ENCODE data around the gene ALG1.
A peak's percentile ranks its signal among the peaks of the same experiment; 100 is the strongest.
"Not testable (repeated sequence)": the region's sequence is repeated elsewhere in the genome, so short reads cannot be mapped to it uniquely, and the experiment has no call there.

ALG1 gene

GRCh38 chr16:5103296-5104032, 31.8 kb downstream of the ALG1 start:
- not testable (repeated sequence) for DNase-seq

DNA sequence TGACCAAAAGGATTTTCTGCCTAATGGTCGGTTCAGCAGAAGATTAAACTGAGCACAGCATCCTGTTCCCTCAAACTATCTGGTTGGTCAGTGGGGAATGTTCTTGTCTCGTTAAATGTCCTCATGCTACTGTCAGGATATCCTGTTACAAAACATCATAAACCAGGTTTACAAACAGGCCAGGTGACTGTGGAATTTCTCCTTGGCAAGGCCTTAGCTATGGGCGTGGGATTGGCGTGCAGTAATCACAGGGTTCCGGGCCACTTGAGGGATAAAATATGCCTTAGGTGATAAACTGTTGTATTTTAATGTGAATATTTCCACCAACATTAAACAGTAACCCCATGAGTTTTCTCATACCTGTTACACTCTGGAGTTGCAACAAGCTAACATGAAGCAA, 33.4 kb downstream of the ALG1 start:
- DNase-seq, result not testable (repeated sequence)

DNA sequence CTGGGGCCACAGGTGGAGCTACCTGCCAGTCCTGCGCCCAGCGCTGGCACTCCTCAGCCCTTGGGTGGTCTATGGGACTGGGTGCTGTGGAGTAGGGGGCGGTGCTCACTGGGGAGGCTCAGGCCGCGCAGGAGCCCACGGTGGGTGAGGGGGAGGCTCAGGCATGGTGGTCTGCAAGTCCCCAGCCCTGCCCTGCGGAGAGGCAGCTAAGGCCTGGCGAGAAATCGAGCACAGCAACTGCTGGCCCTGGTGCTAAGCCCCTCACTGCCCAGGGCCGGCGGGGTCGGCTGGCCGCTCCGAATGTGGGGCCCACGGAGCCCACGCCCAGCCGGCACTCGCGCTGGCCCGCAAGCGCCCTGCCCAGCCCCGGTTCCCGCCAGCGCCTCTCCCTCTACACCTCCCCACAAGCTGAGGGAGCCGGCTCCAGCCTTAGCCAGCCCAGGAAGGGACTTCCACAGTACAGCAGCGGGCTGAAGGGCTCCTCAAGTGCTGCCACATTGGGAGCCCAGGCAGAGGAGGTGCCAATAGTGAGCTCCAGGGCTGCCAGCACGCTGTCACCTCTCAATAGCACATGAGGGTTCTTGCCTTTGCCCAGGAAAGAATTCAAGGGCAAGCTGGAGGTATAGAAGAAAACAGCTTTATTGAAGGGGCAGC, 37.0 kb downstream of the ALG1 start:
- no peak for DNase-seq

- DNase-seq, result not testable (repeated sequence)
These were observed 39.3 kb downstream of the ALG1 start for GRCh38 chr16:5110933-5111332.

- not testable (repeated sequence) for DNase-seq
These were observed 45.2 kb downstream of the ALG1 start for GRCh38 chr16:5116780-5117295.

- DNase-seq, result peak; percentile 41
These were observed 45.9 kb downstream of the ALG1 start for GRCh38 chr16:5117300-5118087.

DNA sequence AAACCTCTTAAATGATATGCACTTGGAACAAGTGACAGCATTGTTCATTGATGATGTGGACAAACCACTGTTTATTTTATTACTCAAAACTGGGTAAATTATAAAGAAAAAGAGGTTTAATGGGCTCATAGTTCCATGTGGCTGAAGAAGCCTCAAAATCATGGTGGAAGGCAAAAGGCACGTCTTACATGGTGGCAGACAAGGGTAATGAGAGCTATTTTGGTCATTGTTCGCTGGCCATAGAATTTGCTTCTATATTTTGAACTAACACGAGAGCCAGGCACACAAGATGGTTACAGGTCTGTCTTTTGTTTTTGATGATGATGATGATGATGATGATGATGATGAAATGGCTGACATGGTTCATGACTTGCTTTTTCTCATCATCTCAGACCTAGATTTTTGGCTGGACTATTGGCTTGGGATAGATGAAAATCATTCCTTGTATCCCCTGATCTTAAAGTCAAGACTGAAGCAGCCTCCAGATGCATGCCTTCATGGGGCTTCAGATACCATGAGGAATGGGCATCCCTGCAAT, 59.9 kb downstream of the ALG1 start:
- DNase-seq, result not testable (repeated sequence)

DNA sequence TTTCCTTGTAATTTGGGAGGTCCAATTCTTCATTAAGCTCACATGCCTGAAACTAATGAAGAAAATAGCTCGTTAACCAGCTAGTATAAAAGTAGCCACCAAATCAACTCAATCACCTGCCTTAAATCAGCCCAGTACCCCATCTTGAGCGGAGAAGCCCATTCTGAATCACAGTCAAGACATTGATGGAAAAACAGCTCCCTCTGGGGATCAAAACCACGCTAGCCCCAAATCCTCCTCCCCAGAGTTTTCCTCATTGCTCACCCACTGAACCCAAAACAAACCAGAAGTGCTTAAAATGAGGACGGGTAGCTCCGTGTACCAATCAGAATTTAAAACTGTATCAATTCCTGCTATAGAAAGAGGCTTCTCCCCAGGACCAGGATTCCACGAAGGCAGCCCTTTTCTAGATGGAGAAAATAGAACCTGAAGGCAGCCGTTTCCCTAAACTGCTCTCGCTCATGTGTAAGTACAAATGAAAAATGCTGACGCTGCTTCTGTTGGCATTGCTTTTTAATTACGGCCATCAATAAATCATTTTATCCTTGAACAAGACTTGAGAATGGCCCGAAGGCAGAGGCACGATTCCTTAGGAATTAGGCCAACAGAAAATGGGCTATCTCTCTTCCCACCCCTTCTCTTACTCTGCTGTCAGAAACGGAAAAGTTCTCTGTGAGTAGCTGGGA, 61.4 kb downstream of the ALG1 start:
- not testable (repeated sequence) for DNase-seq

- not testable (repeated sequence) for DNase-seq
These were observed 63.3 kb downstream of the ALG1 start for GRCh38 chr16:5134739-5135452.
